ENCODE data around the gene EGFR. TPM values are rescaled to one million over a fixed set of nuclear protein-coding genes. Genes with fewer than 3 reads are reported as not detected.
"Not testable (repeated sequence)": the region's sequence is repeated elsewhere in the genome, so short reads cannot be mapped to it uniquely, and the experiment has no call there.

Gene EGFR
- total RNA-seq, 4 donors from 2014 or later, result 79.3 to 125 (median 110) TPM

DNA sequence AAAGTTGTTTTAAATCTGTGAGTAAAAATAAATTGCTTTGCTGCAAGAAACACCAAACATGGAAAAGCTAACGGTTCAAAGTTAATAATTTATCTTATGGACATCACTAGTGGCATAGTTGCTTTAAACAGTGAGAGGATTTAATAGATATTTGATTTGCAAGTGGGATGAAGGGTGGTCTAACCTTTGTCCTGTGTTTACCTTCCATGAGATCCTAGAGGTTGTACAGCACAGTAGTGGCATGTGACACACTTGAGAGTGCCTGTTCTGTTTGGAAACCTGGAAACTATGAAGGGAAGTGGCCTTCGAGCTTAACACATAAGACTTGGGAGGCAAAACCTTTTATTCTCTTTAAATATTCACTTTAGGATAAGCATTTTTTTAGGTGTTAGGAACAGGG, 16.0 kb downstream of the EGFR start:
- Histone ChIP-seq H3K4me3 (no peak overlapping the region), H3K4me1 (peaks cover 20 to 90% (median 85%) of the 10 kb centered on the region in 4 donors), H3K27me3 (no peaks in the 10 kb centered on the region), H3K36me3 (no peaks in the 10 kb centered on the region), H3K9me3 (no peaks in the 10 kb centered on the region), H3K27ac (replicated peaks in 1 of 4) (peak overlapping the region; percentile 72 to 99 (median 78))
- intact Hi-C loops (cut with DNase I), result no loop called here
- WGBS, result 44% methylated on average over 2 of the region's 2 CpGs
- DNase-seq (ENCODE audit: extremely low spot score), result peak; percentile 34
- TF ChIP-seq, protein P1, sequence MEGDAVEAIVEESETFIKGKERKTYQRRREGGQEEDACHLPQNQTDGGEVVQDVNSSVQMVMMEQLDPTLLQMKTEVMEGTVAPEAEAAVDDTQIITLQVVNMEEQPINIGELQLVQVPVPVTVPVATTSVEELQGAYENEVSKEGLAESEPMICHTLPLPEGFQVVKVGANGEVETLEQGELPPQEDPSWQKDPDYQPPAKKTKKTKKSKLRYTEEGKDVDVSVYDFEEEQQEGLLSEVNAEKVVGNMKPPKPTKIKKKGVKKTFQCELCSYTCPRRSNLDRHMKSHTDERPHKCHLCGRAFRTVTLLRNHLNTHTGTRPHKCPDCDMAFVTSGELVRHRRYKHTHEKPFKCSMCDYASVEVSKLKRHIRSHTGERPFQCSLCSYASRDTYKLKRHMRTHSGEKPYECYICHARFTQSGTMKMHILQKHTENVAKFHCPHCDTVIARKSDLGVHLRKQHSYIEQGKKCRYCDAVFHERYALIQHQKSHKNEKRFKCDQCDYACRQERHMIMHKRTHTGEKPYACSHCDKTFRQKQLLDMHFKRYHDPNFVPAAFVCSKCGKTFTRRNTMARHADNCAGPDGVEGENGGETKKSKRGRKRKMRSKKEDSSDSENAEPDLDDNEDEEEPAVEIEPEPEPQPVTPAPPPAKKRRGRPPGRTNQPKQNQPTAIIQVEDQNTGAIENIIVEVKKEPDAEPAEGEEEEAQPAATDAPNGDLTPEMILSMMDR (IDR thresholded peaks at IDR 0.05), result no peak
- TF ChIP-seq POLR2AphosphoS5 (IDR thresholded peaks at IDR 0.05), result no peak
- TF ChIP-seq POLR2A (IDR thresholded peaks at IDR 0.05; ENCODE audit: low read depth), result no peak
- no peak for TF ChIP-seq EP300 (IDR thresholded peaks at IDR 0.05)

DNA sequence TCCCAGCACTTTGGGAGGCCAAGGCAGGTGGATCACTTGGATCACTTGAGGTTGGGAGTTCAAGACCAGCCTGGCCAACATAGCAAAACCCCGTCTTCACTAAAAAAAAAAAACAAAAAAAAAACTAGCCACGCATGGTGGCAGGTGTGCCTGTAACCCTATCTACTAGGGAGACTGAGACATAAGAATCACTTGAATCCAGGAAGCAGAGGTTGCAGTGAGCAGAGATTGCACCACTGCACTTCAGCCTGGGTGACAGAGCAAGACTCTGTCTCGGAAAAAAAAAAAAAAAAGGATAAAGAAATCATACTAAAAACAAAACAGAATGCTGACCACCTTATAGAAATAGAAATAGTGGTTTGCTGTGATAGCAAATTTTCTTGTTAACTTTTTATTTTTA, 16.6 kb downstream of the EGFR start:
- peak overlapping the region; percentile 19 to 99 (median 74) for H3K27ac ChIP-seq (replicated peaks in 1 of 4)
- H3K9me3 ChIP-seq; intact Hi-C loops (cut with DNase I); H3K27me3 ChIP-seq; H3K4me3 ChIP-seq; DNase-seq (ENCODE audit: extremely low spot score); H3K36me3 ChIP-seq: not testable (repeated sequence)
- H3K4me1 ChIP-seq, result peaks cover 20 to 90% (median 85%) of the 10 kb centered on the region in 4 donors
- WGBS, result 86% methylated on average over 3 of the region's 3 CpGs

DNA sequence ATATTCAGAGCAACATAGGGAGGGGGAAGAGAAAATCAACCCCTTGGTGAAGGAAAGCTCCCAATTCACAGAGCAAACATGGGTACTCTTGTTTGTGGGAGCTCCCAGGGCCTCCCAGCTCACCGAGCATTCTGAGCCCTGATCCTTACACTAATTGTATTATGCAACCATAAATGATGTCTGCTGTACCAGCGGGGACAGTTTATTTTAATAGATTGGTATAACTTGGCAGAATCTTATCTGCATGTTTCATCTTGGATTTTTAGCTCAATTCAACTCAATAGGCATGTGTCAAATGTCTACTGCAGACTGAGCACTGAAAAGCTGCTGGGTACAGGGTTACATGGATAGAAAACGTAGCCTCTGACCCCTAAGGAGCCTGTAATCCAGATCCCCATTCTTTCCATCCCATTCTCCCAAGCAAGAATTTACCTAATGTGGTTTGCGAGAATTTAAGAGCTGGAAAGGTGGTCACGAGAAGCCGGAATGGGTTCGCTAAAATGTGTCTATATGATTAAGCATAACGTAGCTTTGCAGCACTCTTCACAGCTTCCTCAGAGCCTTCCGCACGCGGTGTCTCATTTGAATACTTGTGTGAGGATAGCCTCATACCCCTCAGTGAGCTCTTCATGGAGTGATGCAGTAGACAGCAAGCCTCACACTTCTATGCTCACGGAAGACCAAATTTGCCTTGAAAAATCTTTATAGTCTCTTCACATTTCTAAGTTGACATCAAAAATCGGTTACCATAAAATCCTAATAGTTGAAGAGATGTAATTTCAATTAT, 18.3 kb downstream of the EGFR start:
- WGBS, result 91% methylated on average over 13 of the region's 13 CpGs
- intact Hi-C loops (cut with DNase I), result no loop called here
- Histone ChIP-seq H3K4me1 (peaks cover 20 to 82% (median 76%) of the 10 kb centered on the region in 4 donors), H3K9me3 (no peaks in the 10 kb centered on the region), H3K27ac (replicated peaks in 1 of 4) (peak overlapping the region; percentile 19 to 77 (median 52)), H3K4me3 (no peak overlapping the region), H3K36me3 (no peaks in the 10 kb centered on the region), H3K27me3 (no peaks in the 10 kb centered on the region)
- TF ChIP-seq POLR2A (IDR thresholded peaks at IDR 0.05; ENCODE audit: low read depth) (no peak), POLR2AphosphoS5 (IDR thresholded peaks at IDR 0.05) (no peak), EP300 (IDR thresholded peaks at IDR 0.05) (no peak)
- TF ChIP-seq, protein P1 (IDR thresholded peaks at IDR 0.05), result no peak
- DNase-seq (ENCODE audit: extremely low spot score), result no peak

DNA sequence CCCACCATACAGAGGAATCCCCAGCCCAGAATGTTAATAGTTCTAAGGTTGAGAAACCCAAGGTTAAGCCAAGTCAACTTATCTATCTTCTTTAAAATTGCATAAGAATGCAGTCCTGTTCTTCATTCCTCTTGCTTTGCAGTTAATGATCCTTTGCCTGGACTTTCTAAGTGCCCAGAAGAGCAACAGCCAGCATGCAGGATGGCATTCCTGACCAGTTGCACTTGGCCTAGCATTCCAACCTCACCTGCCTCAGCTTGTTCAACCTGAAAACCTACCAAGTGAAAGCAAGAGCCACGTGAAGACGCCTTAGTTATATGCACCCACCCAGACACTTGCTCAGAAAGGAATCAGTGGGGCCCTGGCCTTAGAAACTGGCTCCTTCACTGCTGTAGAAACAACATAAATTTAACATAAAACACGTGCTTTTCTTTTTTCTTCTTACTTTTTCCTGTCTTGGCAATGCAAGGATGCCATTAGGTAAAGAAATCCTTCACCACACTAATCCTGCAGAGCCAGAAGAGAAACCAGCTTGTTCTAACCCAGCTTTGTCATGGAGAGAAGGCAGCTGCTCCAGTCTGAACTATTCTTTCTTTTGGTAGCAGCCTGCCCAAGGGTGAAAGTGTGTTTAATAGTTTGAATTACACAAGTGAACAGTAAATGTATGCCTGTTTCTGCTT, 25.0 kb downstream of the EGFR start:
- Histone ChIP-seq H3K27ac (replicated peaks in 1 of 4) (peak overlapping the region; percentile 75 to 83 (median 80)), H3K27me3 (no peaks in the 10 kb centered on the region), H3K4me3 (no peak overlapping the region), H3K9me3 (no peaks in the 10 kb centered on the region), H3K36me3 (no peaks in the 10 kb centered on the region), H3K4me1 (peaks cover 23 to 87% (median 77%) of the 10 kb centered on the region in 4 donors)
- intact Hi-C loops (cut with DNase I), result no loop called here
- no peak for DNase-seq (ENCODE audit: extremely low spot score)
- WGBS, result 82% methylated on average over 3 of the region's 3 CpGs
- TF ChIP-seq, protein P1 (IDR thresholded peaks at IDR 0.05), result no peak
- no peak for TF ChIP-seq POLR2A (IDR thresholded peaks at IDR 0.05; ENCODE audit: low read depth)

DNA sequence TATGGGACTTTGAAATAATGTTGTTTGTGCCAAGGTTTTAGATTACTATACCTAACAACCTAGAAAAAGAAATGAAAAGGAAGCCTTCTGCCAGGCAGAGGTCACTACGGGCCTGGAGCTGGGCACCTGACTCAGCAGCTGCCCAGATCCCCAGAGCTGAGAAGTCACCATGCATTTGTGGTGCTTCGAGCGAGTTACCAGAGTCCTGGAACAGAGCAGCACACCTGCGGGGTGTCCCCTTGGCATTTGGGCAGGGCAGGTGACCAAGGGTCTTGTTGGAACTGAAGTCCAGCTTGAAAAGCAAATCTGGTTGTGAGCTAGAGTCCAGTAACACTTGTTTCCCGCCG, 25.5 kb downstream of the EGFR start:
- H3K4me1 ChIP-seq, result peaks cover 21 to 88% (median 79%) of the 10 kb centered on the region in 4 donors
- H3K27me3 ChIP-seq, result no peaks in the 10 kb centered on the region
- TF ChIP-seq, protein P1 (IDR thresholded peaks at IDR 0.05), result no peak
- peak in 1 of 2 donors; percentile 3 for TF ChIP-seq POLR2AphosphoS5 (IDR thresholded peaks at IDR 0.05)
- TF ChIP-seq POLR2A (IDR thresholded peaks at IDR 0.05; ENCODE audit: low read depth), result no peak
- no peak for TF ChIP-seq EP300 (IDR thresholded peaks at IDR 0.05)
- peak overlapping the region; percentile 75 to 83 (median 80) for H3K27ac ChIP-seq (replicated peaks in 1 of 4)
- intact Hi-C loops (cut with DNase I), result no loop called here
- WGBS, result 70% methylated on average over 6 of the region's 6 CpGs
- H3K4me3 ChIP-seq, result no peak overlapping the region
- no peak for DNase-seq (ENCODE audit: extremely low spot score)
- H3K9me3 ChIP-seq, result no peaks in the 10 kb centered on the region
- no peaks in the 10 kb centered on the region for H3K36me3 ChIP-seq

Data from esophagus muscularis mucosa (tissue), 4 donors.